ENCODE data around the gene WDR18.

DNA sequence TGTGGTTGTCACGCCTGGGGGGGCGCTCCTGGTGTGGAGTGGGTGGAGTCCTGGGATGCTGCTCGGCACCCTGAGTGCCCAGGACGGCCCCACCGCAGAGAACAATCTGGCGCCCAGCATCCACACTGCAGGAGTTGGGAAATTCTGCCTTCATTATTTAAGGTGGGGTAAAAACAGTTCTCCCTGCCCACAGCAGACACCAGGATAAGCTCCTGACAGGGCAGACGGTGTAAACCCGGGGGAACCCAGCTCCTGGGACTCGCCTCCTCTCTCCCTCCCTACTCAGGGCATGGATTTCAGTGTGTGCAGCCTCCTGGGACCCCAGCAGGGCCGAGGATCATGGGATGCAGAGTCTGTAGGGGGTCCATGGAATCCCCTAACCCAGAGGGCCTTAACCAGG lies 7.7 kb upstream of the WDR18 start:
- TF ChIP-seq EZH2 (IDR thresholded peaks at IDR 0.05; ENCODE audit: low read depth, unreplicated experiment) = no peak
- TF ChIP-seq, protein P1, sequence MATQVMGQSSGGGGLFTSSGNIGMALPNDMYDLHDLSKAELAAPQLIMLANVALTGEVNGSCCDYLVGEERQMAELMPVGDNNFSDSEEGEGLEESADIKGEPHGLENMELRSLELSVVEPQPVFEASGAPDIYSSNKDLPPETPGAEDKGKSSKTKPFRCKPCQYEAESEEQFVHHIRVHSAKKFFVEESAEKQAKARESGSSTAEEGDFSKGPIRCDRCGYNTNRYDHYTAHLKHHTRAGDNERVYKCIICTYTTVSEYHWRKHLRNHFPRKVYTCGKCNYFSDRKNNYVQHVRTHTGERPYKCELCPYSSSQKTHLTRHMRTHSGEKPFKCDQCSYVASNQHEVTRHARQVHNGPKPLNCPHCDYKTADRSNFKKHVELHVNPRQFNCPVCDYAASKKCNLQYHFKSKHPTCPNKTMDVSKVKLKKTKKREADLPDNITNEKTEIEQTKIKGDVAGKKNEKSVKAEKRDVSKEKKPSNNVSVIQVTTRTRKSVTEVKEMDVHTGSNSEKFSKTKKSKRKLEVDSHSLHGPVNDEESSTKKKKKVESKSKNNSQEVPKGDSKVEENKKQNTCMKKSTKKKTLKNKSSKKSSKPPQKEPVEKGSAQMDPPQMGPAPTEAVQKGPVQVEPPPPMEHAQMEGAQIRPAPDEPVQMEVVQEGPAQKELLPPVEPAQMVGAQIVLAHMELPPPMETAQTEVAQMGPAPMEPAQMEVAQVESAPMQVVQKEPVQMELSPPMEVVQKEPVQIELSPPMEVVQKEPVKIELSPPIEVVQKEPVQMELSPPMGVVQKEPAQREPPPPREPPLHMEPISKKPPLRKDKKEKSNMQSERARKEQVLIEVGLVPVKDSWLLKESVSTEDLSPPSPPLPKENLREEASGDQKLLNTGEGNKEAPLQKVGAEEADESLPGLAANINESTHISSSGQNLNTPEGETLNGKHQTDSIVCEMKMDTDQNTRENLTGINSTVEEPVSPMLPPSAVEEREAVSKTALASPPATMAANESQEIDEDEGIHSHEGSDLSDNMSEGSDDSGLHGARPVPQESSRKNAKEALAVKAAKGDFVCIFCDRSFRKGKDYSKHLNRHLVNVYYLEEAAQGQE (IDR thresholded peaks at IDR 0.05; ENCODE audit: unreplicated experiment) = no peak
- TF ChIP-seq, protein P2, sequence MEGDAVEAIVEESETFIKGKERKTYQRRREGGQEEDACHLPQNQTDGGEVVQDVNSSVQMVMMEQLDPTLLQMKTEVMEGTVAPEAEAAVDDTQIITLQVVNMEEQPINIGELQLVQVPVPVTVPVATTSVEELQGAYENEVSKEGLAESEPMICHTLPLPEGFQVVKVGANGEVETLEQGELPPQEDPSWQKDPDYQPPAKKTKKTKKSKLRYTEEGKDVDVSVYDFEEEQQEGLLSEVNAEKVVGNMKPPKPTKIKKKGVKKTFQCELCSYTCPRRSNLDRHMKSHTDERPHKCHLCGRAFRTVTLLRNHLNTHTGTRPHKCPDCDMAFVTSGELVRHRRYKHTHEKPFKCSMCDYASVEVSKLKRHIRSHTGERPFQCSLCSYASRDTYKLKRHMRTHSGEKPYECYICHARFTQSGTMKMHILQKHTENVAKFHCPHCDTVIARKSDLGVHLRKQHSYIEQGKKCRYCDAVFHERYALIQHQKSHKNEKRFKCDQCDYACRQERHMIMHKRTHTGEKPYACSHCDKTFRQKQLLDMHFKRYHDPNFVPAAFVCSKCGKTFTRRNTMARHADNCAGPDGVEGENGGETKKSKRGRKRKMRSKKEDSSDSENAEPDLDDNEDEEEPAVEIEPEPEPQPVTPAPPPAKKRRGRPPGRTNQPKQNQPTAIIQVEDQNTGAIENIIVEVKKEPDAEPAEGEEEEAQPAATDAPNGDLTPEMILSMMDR (conservative IDR thresholded peaks at IDR 0.05; ENCODE audit: low read depth in 2 of 2) = no peak
- TF ChIP-seq EZH2phosphoT487 (IDR thresholded peaks at IDR 0.05; ENCODE audit: unreplicated experiment) = no peak
- 0 out of 2 replicates have a peak, but pooled peaks have one; percentile 12 for TF ChIP-seq POLR2AphosphoS5 (IDR thresholded peaks at IDR 0.05; ENCODE audit: low read depth)
- TF ChIP-seq JUNB (IDR thresholded peaks at IDR 0.05; ENCODE audit: unreplicated experiment) = no peak
- TF ChIP-seq, protein P3, sequence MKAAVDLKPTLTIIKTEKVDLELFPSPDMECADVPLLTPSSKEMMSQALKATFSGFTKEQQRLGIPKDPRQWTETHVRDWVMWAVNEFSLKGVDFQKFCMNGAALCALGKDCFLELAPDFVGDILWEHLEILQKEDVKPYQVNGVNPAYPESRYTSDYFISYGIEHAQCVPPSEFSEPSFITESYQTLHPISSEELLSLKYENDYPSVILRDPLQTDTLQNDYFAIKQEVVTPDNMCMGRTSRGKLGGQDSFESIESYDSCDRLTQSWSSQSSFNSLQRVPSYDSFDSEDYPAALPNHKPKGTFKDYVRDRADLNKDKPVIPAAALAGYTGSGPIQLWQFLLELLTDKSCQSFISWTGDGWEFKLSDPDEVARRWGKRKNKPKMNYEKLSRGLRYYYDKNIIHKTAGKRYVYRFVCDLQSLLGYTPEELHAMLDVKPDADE (IDR thresholded peaks at IDR 0.05) = no peak
- no peak for TF ChIP-seq ZNF331 (CRISPR knock-in tag; IDR thresholded peaks at IDR 0.05; ENCODE audit: low read depth)
- no peak for TF ChIP-seq STAT1 (IDR thresholded peaks at IDR 0.05; ENCODE audit: unreplicated experiment)
- no peak for TF ChIP-seq CREB1 (CRISPR knock-in tag; IDR thresholded peaks at IDR 0.05; ENCODE audit: low read depth)
